ENCODE results near the gene PDP2.

Gene PDP2

GRCh38 chr16:66881014-66881417 is 701 bp downstream of the PDP2 start:
- Histone ChIP-seq H4K20me1 (ENCODE audit: insufficient read depth, low read length) (peaks cover 33% of the 10 kb centered on the region), H3K4me2 (ENCODE audit: insufficient read depth, low read length) (peak overlapping the region; percentile 82), H3K9ac (ENCODE audit: low read depth, low read length) (peak overlapping the region; percentile 97), H3K79me2 (ENCODE audit: insufficient read depth, low read length) (peaks cover 53% of the 10 kb centered on the region), H2AFZ (ENCODE audit: low read depth, low read length) (peak overlapping the region; percentile 84), H3K9me3 (ENCODE audit: insufficient read depth, low read length, severe bottlenecking) (no peaks in the 10 kb centered on the region), H3K36me3 (ENCODE audit: insufficient read depth, low read length) (peaks cover 36% of the 10 kb centered on the region), H3K27me3 (ENCODE audit: insufficient read depth, low read length, poor library complexity) (no peaks in the 10 kb centered on the region), H3K27ac (ENCODE audit: low read length) (peak overlapping the region; percentile 88), H3K4me3 (ENCODE audit: low read depth in 1 of 2, low read length in 2 of 2) (peak overlapping the region; percentile 95 to 98), H3K4me1 (ENCODE audit: insufficient read depth, low read length) (peaks cover 71% of the 10 kb centered on the region)
- peak; percentile 2 for ATAC-seq (ENCODE audit: insufficient read depth, low read depth)
- peak; percentile 26 for DNase-seq
- no peak for TF ChIP-seq CTCF (IDR thresholded peaks at IDR 0.05; ENCODE audit: borderline replicate concordance, extremely low read depth, low read length, poor library complexity, severe bottlenecking)
- no peak for TF ChIP-seq EZH2 (IDR thresholded peaks at IDR 0.05; ENCODE audit: borderline replicate concordance, low read depth, low read length, severe bottlenecking)

GRCh38 chr16:66881560-66881959 is 1.2 kb downstream of the PDP2 start:
- H3K27ac ChIP-seq (ENCODE audit: low read length) = peak overlapping the region; percentile 17; the same call in 1 of the 2 replicates
- peaks cover 41% of the 10 kb centered on the region for H3K36me3 ChIP-seq (ENCODE audit: insufficient read depth, low read length)
- no peaks in the 10 kb centered on the region for H3K9me3 ChIP-seq (ENCODE audit: insufficient read depth, low read length, severe bottlenecking)
- peak overlapping the region; percentile 12 to 98; a peak in 3 of 4 replicates for H3K4me3 ChIP-seq (ENCODE audit: low read depth in 1 of 2, low read length in 2 of 2)
- DNase-seq (no peak), ATAC-seq (ENCODE audit: insufficient read depth, low read depth) (no peak)
- peaks cover 58% of the 10 kb centered on the region for H3K79me2 ChIP-seq (ENCODE audit: insufficient read depth, low read length)
- TF ChIP-seq CTCF (IDR thresholded peaks at IDR 0.05; ENCODE audit: borderline replicate concordance, extremely low read depth, low read length, poor library complexity, severe bottlenecking) (no peak), EZH2 (IDR thresholded peaks at IDR 0.05; ENCODE audit: borderline replicate concordance, low read depth, low read length, severe bottlenecking) (no peak)
- peaks cover 71% of the 10 kb centered on the region for H3K4me1 ChIP-seq (ENCODE audit: insufficient read depth, low read length)
- H3K27me3 ChIP-seq (ENCODE audit: insufficient read depth, low read length, poor library complexity) = no peaks in the 10 kb centered on the region
- peaks cover 36% of the 10 kb centered on the region for H4K20me1 ChIP-seq (ENCODE audit: insufficient read depth, low read length)
- peak overlapping the region; percentile 82 for H3K4me2 ChIP-seq (ENCODE audit: insufficient read depth, low read length)
- peak overlapping the region; percentile 97 for H3K9ac ChIP-seq (ENCODE audit: low read depth, low read length)
- H2AFZ ChIP-seq (ENCODE audit: low read depth, low read length) = no peak overlapping the region

- Histone ChIP-seq H3K9me3 (ENCODE audit: insufficient read depth, low read length, severe bottlenecking) (no peaks in the 10 kb centered on the region), H3K27me3 (ENCODE audit: insufficient read depth, low read length, poor library complexity) (no peaks in the 10 kb centered on the region), H3K4me3 (ENCODE audit: low read depth in 1 of 2, low read length in 2 of 2) (peak overlapping the region in 1 of 2 experiments; percentile 98; a peak in 2 of 4 replicates), H4K20me1 (ENCODE audit: insufficient read depth, low read length) (peaks cover 40% of the 10 kb centered on the region), H3K36me3 (ENCODE audit: insufficient read depth, low read length) (peaks cover 46% of the 10 kb centered on the region), H3K27ac (ENCODE audit: low read length) (peak overlapping the region; percentile 30; the same call in 1 of the 2 replicates), H3K79me2 (ENCODE audit: insufficient read depth, low read length) (peaks cover 63% of the 10 kb centered on the region), H3K4me1 (ENCODE audit: insufficient read depth, low read length) (peaks cover 69% of the 10 kb centered on the region), H2AFZ (ENCODE audit: low read depth, low read length) (no peak overlapping the region), H3K4me2 (ENCODE audit: insufficient read depth, low read length) (peak overlapping the region; percentile 82), H3K9ac (ENCODE audit: low read depth, low read length) (peak overlapping the region; percentile 97)
- TF ChIP-seq CTCF (IDR thresholded peaks at IDR 0.05; ENCODE audit: borderline replicate concordance, extremely low read depth, low read length, poor library complexity, severe bottlenecking) = no peak
- DNase-seq (no peak), ATAC-seq (ENCODE audit: insufficient read depth, low read depth) (no peak)
Measured at GRCh38 chr16:66881964-66882508, 1.7 kb downstream of the PDP2 start.
